Common myeloid progenitor, CD34-positive (primary cell): Measurements from ENCODE around the gene CLEC19A.

Experiments
- CTCF ChIA-PET: fragments of 350-600 bp; sonication (Branson Sonifier 250); formaldehyde crosslinking; loops from one replicate; lab custom pipeline; 2021; ENCODE audit warnings: antibody characterized with exemption; lab: Charles Lee
- POLR2A ChIA-PET: fragments of 350-600 bp; sonication (Branson Sonifier 250); formaldehyde crosslinking; loops from one replicate; lab custom pipeline; 2021; ENCODE audit warnings: antibody characterized with exemption; lab: Charles Lee
- DNase-seq, 3 donors: peaks; one replicate each; pipeline versions ENCODE4 v3.0.0 to v3.0.0-alpha.2; 2013
- H3K27ac ChIP-seq, 2 experiments: 1 replicate in 1 of 2; 2 replicates in 1 of 2; pipeline ENCODE4 v1.7.0; 2013; ENCODE audit warnings: inconsistent platforms in 2 of 2, low read length in 2 of 2, mild to moderate bottlenecking in 2 of 2, low read depth in 1 of 2, moderate library complexity in 1 of 2; ENCODE audit not compliant: severe bottlenecking in 2 of 2, insufficient read depth in 1 of 2, poor library complexity in 1 of 2
- H3K27me3 ChIP-seq, 5 experiments: replicated peaks in 2 of 5; 1 replicate in 3 of 5; 2 replicates in 2 of 5; pipeline versions ENCODE4 v1.6.1 to v1.7.0; 2013; ENCODE audit warnings: low read length in 4 of 5, mild to moderate bottlenecking in 2 of 5, moderate library complexity in 2 of 5, inconsistent platforms in 1 of 5; ENCODE audit not compliant: insufficient read depth in 5 of 5, control insufficient read depth in 4 of 5
- H3K36me3 ChIP-seq, 4 experiments: 1 replicate in 2 of 4; 2 replicates in 2 of 4; pipeline versions ENCODE4 v1.6.1 to v1.7.0; 2013; ENCODE audit warnings: low read length in 3 of 4, control low read depth in 1 of 4, mild to moderate bottlenecking in 1 of 4; ENCODE audit not compliant: control insufficient read depth in 4 of 4, insufficient read depth in 4 of 4
- H3K4me1 ChIP-seq, 4 experiments: 1 replicate in 3 of 4; 2 replicates in 1 of 4; pipeline versions ENCODE4 v1.6.1 to v1.7.1; 2013; ENCODE audit warnings: low read length in 3 of 4, mild to moderate bottlenecking in 3 of 4, control low read depth in 1 of 4, inconsistent platforms in 1 of 4, moderate library complexity in 1 of 4; ENCODE audit not compliant: control insufficient read depth in 4 of 4, insufficient read depth in 4 of 4; ENCODE audit errors: control extremely low read depth in 1 of 4
- H3K4me3 ChIP-seq, 7 experiments: 1 replicate in 4 of 7; 2 replicates in 3 of 7; pipeline versions ENCODE4 v1.5.1 to v1.7.0; 2013; ENCODE audit warnings: mild to moderate bottlenecking in 7 of 7, low read length in 6 of 7, moderate library complexity in 6 of 7, inconsistent platforms in 2 of 7, low read depth in 2 of 7, control low read depth in 1 of 7; ENCODE audit not compliant: insufficient read depth in 4 of 7, control insufficient read depth in 1 of 7; ENCODE audit errors: extremely low read depth in 1 of 7
- H3K9me3 ChIP-seq, 5 experiments: 1 replicate in 4 of 5; 2 replicates in 1 of 5; pipeline versions ENCODE4 v1.6.1 to v1.7.1; 2013; ENCODE audit warnings: low read length in 4 of 5, mild to moderate bottlenecking in 2 of 5, inconsistent platforms in 1 of 5, low read depth in 1 of 5, moderate library complexity in 1 of 5; ENCODE audit not compliant: control insufficient read depth in 4 of 5, insufficient read depth in 2 of 5; ENCODE audit errors: control extremely low read depth in 1 of 5
- WGBS: methylation state at CpG from one replicate; pipeline ENCODE4 v1.1.5; 2013; ENCODE audit not compliant: insufficient coverage; 5-methylcytosine and 5-hydroxymethylcytosine counted together

Gene CLEC19A

DNA sequence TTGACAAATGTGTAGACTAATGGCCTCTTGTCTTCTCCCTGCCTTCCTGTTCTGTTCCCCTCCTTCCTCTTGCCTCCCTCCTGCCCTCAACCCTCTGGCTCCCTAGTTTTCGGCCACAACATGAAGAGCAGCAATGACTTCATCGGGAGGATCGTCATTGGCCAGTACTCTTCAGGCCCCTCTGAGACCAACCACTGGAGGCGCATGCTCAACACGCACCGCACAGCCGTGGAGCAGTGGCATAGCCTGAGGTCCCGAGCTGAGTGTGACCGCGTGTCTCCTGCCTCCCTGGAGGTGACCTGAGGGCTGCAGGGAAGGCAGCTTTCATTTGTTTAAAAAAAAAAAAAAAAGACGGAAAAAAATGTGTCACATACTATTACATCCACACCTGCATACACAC lies 18.8 kb upstream of the CLEC19A start:
- WGBS: 100% methylated on average over 6 of the region's 11 CpGs
- Histone ChIP-seq H3K27ac (no peak overlapping the region), H3K4me3 (no peak overlapping the region), H3K36me3 (no peaks in the 10 kb centered on the region), H3K27me3 (no peaks in the 10 kb centered on the region), H3K4me1 (no peaks in the 10 kb centered on the region), H3K9me3 (peaks cover 0 to 14% (median 3%) of the 10 kb centered on the region in 5 experiments)
- ChIA-PET POLR2A (no interaction called here), CTCF (interaction anchor here (0.6 kb wide), 1 partner anchor 49 kb away, joined by 5 read pairs; no protein-coding TSS in a partner anchor)
- no peak for DNase-seq

GRCh38 chr16:19269098-19269497 lies 16.4 kb upstream of the CLEC19A start:
- ChIA-PET POLR2A (interaction anchor here (0.6 kb wide), 1 partner anchor 175 kb away, joined by 3 read pairs; no protein-coding TSS in a partner anchor), CTCF (no interaction called here)
- Histone ChIP-seq H3K4me1 (no peaks in the 10 kb centered on the region), H3K27me3 (no peaks in the 10 kb centered on the region), H3K4me3 (no peak overlapping the region), H3K36me3 (no peaks in the 10 kb centered on the region), H3K9me3 (peaks cover 0 to 10% (median 3%) of the 10 kb centered on the region in 5 experiments), H3K27ac (no peak overlapping the region)
- no CpG with 5 or more reads among the region's 2 CpGs for WGBS
- no peak for DNase-seq

DNA sequence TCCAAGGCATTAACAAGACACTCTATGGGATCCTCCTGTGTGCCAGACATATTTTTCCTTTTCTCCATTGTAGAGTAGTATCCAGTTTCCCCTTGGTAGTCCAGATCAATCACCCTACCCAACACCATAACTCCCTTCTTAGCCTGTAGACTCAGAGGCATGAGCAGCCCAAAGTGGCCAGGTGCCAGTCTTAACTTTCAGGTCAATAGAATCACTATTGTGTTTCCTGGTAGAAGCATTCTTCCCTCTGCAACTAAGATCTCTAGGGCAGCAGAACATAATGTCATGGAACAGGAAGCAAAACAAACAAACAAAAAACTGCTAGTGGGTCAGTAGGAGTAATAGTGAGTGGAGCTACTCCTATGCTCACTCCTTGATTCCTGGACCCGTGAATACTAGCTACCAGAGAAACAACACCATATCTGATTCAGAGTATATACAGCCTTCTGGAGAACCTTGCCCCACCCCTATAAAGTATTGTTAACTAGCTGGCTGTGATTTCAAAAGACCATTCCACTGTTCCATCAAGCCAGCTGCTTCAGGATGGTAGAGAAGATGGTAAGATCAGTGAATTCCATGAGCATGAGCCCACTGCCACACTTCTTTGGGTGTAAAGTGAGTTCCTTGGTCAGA lies 11.2 kb upstream of the CLEC19A start:
- no CpG with 5 or more reads among the region's 1 CpG for WGBS
- Histone ChIP-seq H3K27ac (no peak overlapping the region), H3K9me3 (no peaks in the 10 kb centered on the region), H3K4me3 (no peak overlapping the region), H3K27me3 (no peaks in the 10 kb centered on the region), H3K36me3 (no peaks in the 10 kb centered on the region), H3K4me1 (no peaks in the 10 kb centered on the region)
- DNase-seq: no peak
- CTCF ChIA-PET: no interaction called here
- POLR2A ChIA-PET: no interaction called here

DNA sequence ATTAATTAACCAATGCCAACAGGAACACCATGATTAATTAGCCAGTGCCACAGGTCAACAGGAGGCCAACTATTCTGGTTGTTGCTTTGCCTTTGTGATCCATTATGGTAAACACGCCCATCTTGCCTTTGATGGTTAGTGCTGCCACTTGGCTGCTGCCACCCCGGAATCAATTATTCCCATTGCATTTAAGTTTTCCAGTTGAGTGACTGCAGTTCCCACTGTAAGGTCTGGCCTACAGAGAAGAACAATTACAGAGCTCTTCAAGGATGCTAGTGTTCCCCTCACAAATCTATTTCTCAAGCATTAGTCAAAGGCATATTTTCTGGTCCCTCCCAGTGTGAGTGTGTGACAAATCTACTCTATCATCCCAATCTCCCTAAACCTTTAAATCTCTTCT lies 7.1 kb upstream of the CLEC19A start:
- H3K4me1 ChIP-seq: no peaks in the 10 kb centered on the region
- H3K27ac ChIP-seq: no peak overlapping the region
- H3K36me3 ChIP-seq: no peaks in the 10 kb centered on the region
- no peaks in the 10 kb centered on the region for H3K27me3 ChIP-seq
- H3K9me3 ChIP-seq: no peaks in the 10 kb centered on the region
- no peak overlapping the region for H3K4me3 ChIP-seq
- DNase-seq: no peak
- CTCF ChIA-PET: no interaction called here
- POLR2A ChIA-PET: no interaction called here
- 95% methylated on average over 2 of the region's 2 CpGs for WGBS

- no CpG with 5 or more reads among the region's 2 CpGs for WGBS
- DNase-seq: no peak
- ChIA-PET CTCF (no interaction called here), POLR2A (no interaction called here)
- no peak overlapping the region for H3K4me3 ChIP-seq
- no peaks in the 10 kb centered on the region for H3K9me3 ChIP-seq
- H3K27ac ChIP-seq: no peak overlapping the region
- H3K36me3 ChIP-seq: no peaks in the 10 kb centered on the region
- H3K27me3 ChIP-seq: no peaks in the 10 kb centered on the region
- H3K4me1 ChIP-seq: no peaks in the 10 kb centered on the region
These were observed 4.3 kb upstream of the CLEC19A start for GRCh38 chr16:19281246-19281645.

GRCh38 chr16:19282101-19282500 lies 3.4 kb upstream of the CLEC19A start:
- POLR2A ChIA-PET: no interaction called here

DNA sequence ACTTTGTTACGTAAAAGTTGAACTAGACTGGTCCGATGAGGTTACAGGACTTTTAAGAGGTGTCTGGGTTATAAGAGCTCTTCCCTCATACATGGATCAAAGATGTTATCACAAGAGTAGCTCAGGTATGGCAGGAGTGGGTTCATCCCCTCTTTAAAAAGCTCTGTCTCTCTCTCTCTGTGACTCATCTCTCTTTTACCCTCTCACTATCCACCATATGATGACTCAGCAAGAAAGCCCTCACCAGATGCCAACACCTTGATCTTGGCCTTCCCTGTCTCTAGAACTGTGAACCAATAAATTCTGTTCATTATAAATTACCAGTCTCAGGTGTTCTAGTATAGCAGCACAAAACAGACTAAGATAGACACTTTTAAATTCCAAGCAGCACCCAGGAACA lies 1.9 kb upstream of the CLEC19A start:
- 94% methylated on average over 2 of the region's 2 CpGs for WGBS
- Histone ChIP-seq H3K27ac (no peak overlapping the region), H3K27me3 (peaks cover 0 to 2% (median 0%) of the 10 kb centered on the region in 5 experiments), H3K9me3 (no peaks in the 10 kb centered on the region), H3K36me3 (no peaks in the 10 kb centered on the region), H3K4me3 (no peak overlapping the region), H3K4me1 (no peaks in the 10 kb centered on the region)
- ChIA-PET CTCF (no interaction called here), POLR2A (no interaction called here)
- no peak for DNase-seq

More at GRCh38 chr16:19282101-19282500, 3.4 kb upstream of the CLEC19A start:
- Histone ChIP-seq H3K4me3 (no peak overlapping the region), H3K36me3 (no peaks in the 10 kb centered on the region), H3K27ac (no peak overlapping the region), H3K9me3 (no peaks in the 10 kb centered on the region), H3K4me1 (no peaks in the 10 kb centered on the region), H3K27me3 (no peaks in the 10 kb centered on the region)
- WGBS: 100% methylated on average over 1 of the region's 3 CpGs
- CTCF ChIA-PET: no interaction called here
- no peak for DNase-seq
